H54 (cell line): ENCODE measurements around the gene IDH2.

Experiments
- DNase-seq: peaks from one replicate; pipeline ENCODE4 v3.0.0; 2011; ENCODE audit warnings: low spot score, mixed read lengths; ENCODE audit not compliant: insufficient read length
- FAIRE-seq: peaks from 3 replicates; lab custom pipeline; 2011; peaks lifted over from hg19 to GRCh38; lab: Jason Lieb, UNC
- POLR2A ChIP-seq: IDR thresholded peaks from 2 replicates; pipeline ENCODE4 v1.6.1; 2011; ENCODE audit warnings: low read depth, mild to moderate bottlenecking, low read length

The IDH2 gene

GRCh38 chr15:90084876-90085423 lies 17.3 kb downstream of the IDH2 start:
- FAIRE-seq (no peak), DNase-seq (no peak)
- no peak for TF ChIP-seq POLR2A

- DNase-seq (no peak), FAIRE-seq (no peak)
- TF ChIP-seq POLR2A, result no peak
These were observed 18.2 kb downstream of the IDH2 start for GRCh38 chr15:90083954-90084607.

- DNase-seq (no peak), FAIRE-seq (no peak)
- no peak for TF ChIP-seq POLR2A
These were observed 18.8 kb downstream of the IDH2 start for GRCh38 chr15:90083419-90083818.

GRCh38 chr15:90082140-90082715 lies 20.0 kb downstream of the IDH2 start:
- TF ChIP-seq POLR2A, result no peak
- DNase-seq, result no peak
- FAIRE-seq, result no peak

GRCh38 chr15:90080818-90081393 lies 21.4 kb downstream of the IDH2 start:
- FAIRE-seq (no peak), DNase-seq (no peak)
- TF ChIP-seq POLR2A, result no peak

GRCh38 chr15:90080458-90080755 lies 21.9 kb downstream of the IDH2 start:
- FAIRE-seq, result no peak
- no peak for TF ChIP-seq POLR2A
- DNase-seq, result no peak

GRCh38 chr15:90079619-90080457 lies 22.4 kb downstream of the IDH2 start:
- TF ChIP-seq POLR2A, result no peak
- DNase-seq, result no peak
- FAIRE-seq, result no peak

- FAIRE-seq, result no peak
- DNase-seq, result no peak
- TF ChIP-seq POLR2A, result no peak
These were observed 23.3 kb downstream of the IDH2 start for GRCh38 chr15:90078965-90079364.

GRCh38 chr15:90076716-90077115 lies 25.6 kb downstream of the IDH2 start:
- no peak for DNase-seq
- no peak for FAIRE-seq
- TF ChIP-seq POLR2A, result no peak

- TF ChIP-seq POLR2A, result no peak
- no peak for FAIRE-seq
These were observed 26.6 kb downstream of the IDH2 start for GRCh38 chr15:90075420-90076289.

GRCh38 chr15:90074916-90075315 lies 27.4 kb downstream of the IDH2 start:
- DNase-seq (no peak), FAIRE-seq (no peak)
- TF ChIP-seq POLR2A, result no peak

More at GRCh38 chr15:90075420-90076289, 26.6 kb downstream of the IDH2 start:
- DNase-seq, result no peak

- no peak for FAIRE-seq
- no peak for DNase-seq
- TF ChIP-seq POLR2A, result no peak
These were observed 28.2 kb downstream of the IDH2 start for GRCh38 chr15:90074023-90074422.
